H9 (cell line): Measurements from ENCODE around the gene GGCX. TPM values are rescaled to one million over a fixed set of nuclear protein-coding genes. Genes with fewer than 3 reads are reported as not detected.

Experiments
- DNase-seq: peaks from one replicate; pipeline ENCODE4 v3.0.0-alpha.2; 2017
- H2AFZ ChIP-seq: one replicate; pipeline ENCODE4 v1.6.1; 2013; ENCODE audit warnings: mild to moderate bottlenecking, low read length, control low read depth, moderate library complexity
- H2AK5ac ChIP-seq: 2 replicates; pipeline ENCODE4 v1.6.1; 2013; ENCODE audit warnings: low read length, control low read depth, mixed read lengths; ENCODE audit not compliant: insufficient read length
- H2BK120ac ChIP-seq: one replicate; pipeline ENCODE4 v1.6.1; 2013; ENCODE audit warnings: low read depth, mild to moderate bottlenecking, low read length, control low read depth, inconsistent platforms; ENCODE audit not compliant: poor library complexity, severe bottlenecking
- H2BK12ac ChIP-seq: 2 replicates; pipeline ENCODE4 v1.6.1; 2013; ENCODE audit warnings: low read length, control low read depth, mixed read lengths, low read depth; ENCODE audit not compliant: insufficient read length
- H2BK15ac ChIP-seq: 2 replicates; pipeline ENCODE4 v1.6.1; 2013; ENCODE audit warnings: low read depth, low read length, control low read depth
- H2BK20ac ChIP-seq: one replicate; pipeline ENCODE4 v1.6.1; 2013; ENCODE audit warnings: low read depth, mild to moderate bottlenecking, low read length, control low read depth, inconsistent platforms; ENCODE audit not compliant: poor library complexity, severe bottlenecking
- H2BK5ac ChIP-seq: 2 replicates; pipeline ENCODE4 v1.6.1; 2013; ENCODE audit warnings: low read length, control low read depth, mixed read lengths; ENCODE audit not compliant: insufficient read length
- H3K14ac ChIP-seq: 2 replicates; pipeline ENCODE4 v1.6.1; 2013; ENCODE audit warnings: low read length, control low read depth; ENCODE audit not compliant: insufficient read depth
- H3K18ac ChIP-seq: 2 replicates; pipeline ENCODE4 v1.6.1; 2013; ENCODE audit warnings: low read depth, mild to moderate bottlenecking, mixed read lengths, low read length, control low read depth; ENCODE audit not compliant: insufficient read length
- H3K23ac ChIP-seq: 2 replicates; pipeline ENCODE4 v1.6.1; 2013; ENCODE audit warnings: low read length, control low read depth, mixed read lengths, low read depth; ENCODE audit not compliant: insufficient read length
- H3K23me2 ChIP-seq: 2 replicates; pipeline ENCODE4 v1.6.1; 2013; ENCODE audit warnings: low read depth, mild to moderate bottlenecking, mixed read lengths, low read length, control low read depth; ENCODE audit not compliant: insufficient read length, poor library complexity, severe bottlenecking
- H3K27ac ChIP-seq: 2 replicates; pipeline ENCODE4 v1.5.1; 2013; ENCODE audit warnings: low read length, control low read depth, mixed read lengths, low read depth; ENCODE audit not compliant: insufficient read length
- H3K27me3 ChIP-seq: 2 replicates; pipeline ENCODE4 v1.6.1; 2013; ENCODE audit warnings: low read length, control low read depth, inconsistent platforms; ENCODE audit not compliant: insufficient read depth
- H3K4ac ChIP-seq: 2 replicates; pipeline ENCODE4 v1.6.1; 2013; ENCODE audit warnings: low read depth, mild to moderate bottlenecking, control low read depth, inconsistent platforms, low read length, moderate library complexity
- H3K4me1 ChIP-seq: 2 replicates; pipeline ENCODE4 v1.6.1; 2013; ENCODE audit warnings: low read length, control low read depth, inconsistent platforms; ENCODE audit not compliant: insufficient read depth
- H3K4me2 ChIP-seq: 2 replicates; pipeline ENCODE4 v1.6.1; 2013; ENCODE audit warnings: low read length, control low read depth, mixed read lengths; ENCODE audit not compliant: insufficient read length, insufficient read depth
- H3K56ac ChIP-seq: 2 replicates; pipeline ENCODE4 v1.6.1; 2013; ENCODE audit warnings: low read depth, mild to moderate bottlenecking, mixed read lengths, low read length, control low read depth; ENCODE audit not compliant: insufficient read length
- H3K79me1 ChIP-seq: 2 replicates; pipeline ENCODE4 v1.6.1; 2013; ENCODE audit warnings: low read depth, mild to moderate bottlenecking, moderate library complexity, low read length, control low read depth, inconsistent platforms; ENCODE audit not compliant: insufficient read depth, poor library complexity, severe bottlenecking
- H3K79me2 ChIP-seq: 2 replicates; pipeline ENCODE4 v1.6.1; 2013; ENCODE audit warnings: low read length, control low read depth, inconsistent platforms; ENCODE audit not compliant: insufficient read depth
- H3K9ac ChIP-seq: 2 replicates; pipeline ENCODE4 v1.6.1; 2013; ENCODE audit warnings: low read length, control low read depth, mixed read lengths; ENCODE audit not compliant: insufficient read length; ENCODE audit errors: extremely low read depth
- H3K9me3 ChIP-seq: one replicate; pipeline ENCODE4 v1.6.1; 2013; ENCODE audit warnings: low read depth, low read length, inconsistent platforms; ENCODE audit not compliant: control insufficient read depth
- H3T11ph ChIP-seq: one replicate; pipeline ENCODE4 v1.6.1; 2013; ENCODE audit warnings: mild to moderate bottlenecking, low read length, control low read depth, inconsistent platforms
- H4K20me1 ChIP-seq: one replicate; pipeline ENCODE4 v1.6.1; 2013; ENCODE audit not compliant: control insufficient read depth, insufficient read length, insufficient read depth
- H4K5ac ChIP-seq: 2 replicates; pipeline ENCODE4 v1.6.1; 2013; ENCODE audit warnings: low read depth, mild to moderate bottlenecking, mixed read lengths, low read length, control low read depth; ENCODE audit not compliant: insufficient read length
- H4K8ac ChIP-seq: replicated peaks from 2 replicates; pipeline ENCODE4 v1.6.1; 2013; ENCODE audit warnings: low read length, control low read depth, mixed read lengths, low read depth; ENCODE audit not compliant: insufficient read length
- H4K91ac ChIP-seq: 2 replicates; pipeline ENCODE4 v1.6.1; 2013; ENCODE audit warnings: low read depth, mild to moderate bottlenecking, moderate library complexity, mixed read lengths, low read length, control low read depth; ENCODE audit not compliant: insufficient read length
- H3K27ac Mint-ChIP-seq, 3 experiments: 2 replicates in 2 of 3; 3 replicates in 1 of 3; pipeline ENCODE4 v1.8.0; 2020 to 2021; ENCODE audit warnings: mixed read lengths in 3 of 3, mild to moderate bottlenecking in 1 of 3, moderate library complexity in 1 of 3
- H3K27me3 Mint-ChIP-seq: 2 replicates; pipeline ENCODE4 v1.8.0; 2021; ENCODE audit warnings: low read depth, mild to moderate bottlenecking, moderate library complexity, mixed read lengths
- H3K36me3 Mint-ChIP-seq, 3 experiments: 2 replicates in 2 of 3; 3 replicates in 1 of 3; pipeline ENCODE4 v1.8.0; 2020 to 2021; ENCODE audit warnings: low read depth in 3 of 3, mixed read lengths in 3 of 3; ENCODE audit not compliant: insufficient read depth in 1 of 3
- H3K4me1 Mint-ChIP-seq, 2 experiments: 2 replicates each; pipeline ENCODE4 v1.8.0; 2020; ENCODE audit warnings: mixed read lengths in 2 of 2
- H3K4me3 Mint-ChIP-seq, 2 experiments: 2 replicates in 1 of 2; 3 replicates in 1 of 2; pipeline ENCODE4 v1.8.0; 2020 to 2021; ENCODE audit warnings: mild to moderate bottlenecking in 2 of 2, mixed read lengths in 2 of 2, moderate library complexity in 1 of 2
- H3K9me3 Mint-ChIP-seq, 2 experiments: 2 replicates in 1 of 2; 3 replicates in 1 of 2; pipeline ENCODE4 v1.8.0; 2020; ENCODE audit warnings: mild to moderate bottlenecking in 2 of 2, mixed read lengths in 2 of 2, moderate library complexity in 1 of 2
- WGBS: extraction: QIAGEN DNeasy Blood & Tissue Kit; methylation state at CpG from one replicate; pipeline ENCODE4 v1.1.7; 2013; ENCODE audit warnings: missing lambda C conversion rate, low lambda C conversion rate, mixed read lengths; ENCODE audit not compliant: insufficient read length; ENCODE audit errors: extremely low coverage; 5-methylcytosine and 5-hydroxymethylcytosine counted together
- total RNA-seq: library from RNA; stranded (reverse); gene quantifications from 2 replicates; pipeline ENCODE4 v1.2.1, GENCODE V29; 2021
- TF ChIP-seq, protein P1 (sequence below): fragments of 200-600 bp; sonication (generic); conservative IDR thresholded peaks from 3 replicates; pipeline ENCODE4 v1.8.0; 2021; ENCODE audit warnings: antibody characterized with exemption, mild to moderate bottlenecking

GGCX gene
- total RNA-seq, 1 experiment from 2014 or later = 32.9 TPM

GRCh38 chr2:85575739-85576138, 14.4 kb upstream of the GGCX start:
- Histone ChIP-seq H2BK5ac (no peak overlapping the region), H3K27ac (no peak overlapping the region), H4K8ac (no peak overlapping the region), H3K79me1 (no peaks in the 10 kb centered on the region), H3K27me3 (no peaks in the 10 kb centered on the region; the same call in 1 of the 2 replicates), H2AFZ (no peak overlapping the region), H3K4me1 (peaks cover 3% of the 10 kb centered on the region; the same call in 1 of the 2 replicates), H2BK12ac (no peak overlapping the region), H3K23ac (no peak overlapping the region), H4K91ac (no peak overlapping the region), H3K9ac (no peak overlapping the region), H3K56ac (no peak overlapping the region), H3K4ac (no peak overlapping the region), H3K18ac (no peak overlapping the region), H2AK5ac (no peak overlapping the region), H3K23me2 (no peaks in the 10 kb centered on the region), H3K4me2 (no peak overlapping the region), H3K9me3 (no peaks in the 10 kb centered on the region), H2BK20ac (no peak overlapping the region), H2BK15ac (no peak overlapping the region), H3K79me2 (no peaks in the 10 kb centered on the region), H3K14ac (no peak overlapping the region), H4K20me1 (no peaks in the 10 kb centered on the region), H4K5ac (no peak overlapping the region), H3T11ph (no peak overlapping the region), H2BK120ac (no peak overlapping the region)
- DNase-seq = no peak
- WGBS = no CpG with 5 or more reads among the region's 8 CpGs
- Mint-ChIP-seq H3K4me1 (peaks cover 33% of the 10 kb centered on the region in 2 experiments), H3K36me3 (no peaks in the 10 kb centered on the region), H3K27ac (no peak overlapping the region), H3K4me3 (no peak overlapping the region), H3K9me3 (peaks cover 0 to 2% of the 10 kb centered on the region in 2 experiments; a peak in 2 of 5 replicates), H3K27me3 (peaks cover 63% of the 10 kb centered on the region)
- TF ChIP-seq, protein P1, sequence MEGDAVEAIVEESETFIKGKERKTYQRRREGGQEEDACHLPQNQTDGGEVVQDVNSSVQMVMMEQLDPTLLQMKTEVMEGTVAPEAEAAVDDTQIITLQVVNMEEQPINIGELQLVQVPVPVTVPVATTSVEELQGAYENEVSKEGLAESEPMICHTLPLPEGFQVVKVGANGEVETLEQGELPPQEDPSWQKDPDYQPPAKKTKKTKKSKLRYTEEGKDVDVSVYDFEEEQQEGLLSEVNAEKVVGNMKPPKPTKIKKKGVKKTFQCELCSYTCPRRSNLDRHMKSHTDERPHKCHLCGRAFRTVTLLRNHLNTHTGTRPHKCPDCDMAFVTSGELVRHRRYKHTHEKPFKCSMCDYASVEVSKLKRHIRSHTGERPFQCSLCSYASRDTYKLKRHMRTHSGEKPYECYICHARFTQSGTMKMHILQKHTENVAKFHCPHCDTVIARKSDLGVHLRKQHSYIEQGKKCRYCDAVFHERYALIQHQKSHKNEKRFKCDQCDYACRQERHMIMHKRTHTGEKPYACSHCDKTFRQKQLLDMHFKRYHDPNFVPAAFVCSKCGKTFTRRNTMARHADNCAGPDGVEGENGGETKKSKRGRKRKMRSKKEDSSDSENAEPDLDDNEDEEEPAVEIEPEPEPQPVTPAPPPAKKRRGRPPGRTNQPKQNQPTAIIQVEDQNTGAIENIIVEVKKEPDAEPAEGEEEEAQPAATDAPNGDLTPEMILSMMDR = no peak
